H1 (cell line): ENCODE data around the gene DEDD2. TPM values are rescaled to one million over a fixed set of nuclear protein-coding genes. Genes with fewer than 3 reads are reported as not detected.

ENCODE experiments used
- CTCF ChIA-PET: fragments of 300-600 bp; sonication (Branson Sonifier 250); formaldehyde crosslinking; loops from one replicate; lab custom pipeline; 2021; ENCODE audit not compliant: partially characterized antibody; lab: Charles Lee
- POLR2A ChIA-PET: fragments of 300-600 bp; sonication (Branson Sonifier 250); formaldehyde crosslinking; loops from one replicate; lab custom pipeline; 2021; ENCODE audit warnings: inconsistent platforms; ENCODE audit not compliant: partially characterized antibody; lab: Charles Lee
- DNase-seq, 2 experiments: peaks; one replicate each; pipeline versions ENCODE4 v3.0.0 to v3.0.0-alpha.2; 2010 to 2022; ENCODE audit warnings: low spot score in 2 of 2, low read depth in 1 of 2, mixed read lengths in 1 of 2
- FAIRE-seq: peaks from 2 replicates; lab custom pipeline; 2011; peaks lifted over from hg19 to GRCh38; lab: Jason Lieb, UNC
- H2AFZ ChIP-seq: 2 replicates; pipeline ENCODE4 v1.8.1; 2012; ENCODE audit warnings: low read length, inconsistent platforms
- H2AK5ac ChIP-seq: 2 replicates; pipeline ENCODE4 v1.6.1; 2013; ENCODE audit warnings: low read depth, low read length
- H2BK120ac ChIP-seq: replicated peaks from 2 replicates; pipeline ENCODE3; 2013; ENCODE audit warnings: low read depth, low read length, inconsistent platforms
- H2BK12ac ChIP-seq: 2 replicates; pipeline ENCODE4 v1.6.1; 2013; ENCODE audit warnings: low read depth, low read length
- H2BK15ac ChIP-seq: 2 replicates; pipeline ENCODE4 v1.6.1; 2013; ENCODE audit warnings: low read length
- H2BK20ac ChIP-seq: 2 replicates; pipeline ENCODE4 v1.6.1; 2013; ENCODE audit warnings: low read length
- H2BK5ac ChIP-seq: 2 replicates; pipeline ENCODE4 v1.6.1; 2013; ENCODE audit warnings: low read depth, low read length
- H3K14ac ChIP-seq: 2 replicates; pipeline ENCODE4 v1.6.1; 2013; ENCODE audit warnings: inconsistent platforms; ENCODE audit not compliant: insufficient read length
- H3K18ac ChIP-seq: 2 replicates; pipeline ENCODE4 v1.6.1; 2013; ENCODE audit warnings: low read length; ENCODE audit errors: extremely low read depth
- H3K23ac ChIP-seq: 2 replicates; pipeline ENCODE4 v1.6.1; 2013; ENCODE audit warnings: inconsistent platforms; ENCODE audit not compliant: insufficient read length
- H3K23me2 ChIP-seq: 2 replicates; pipeline ENCODE4 v1.6.1; 2013; ENCODE audit warnings: low read depth, low read length
- H3K27ac ChIP-seq: 2 replicates; pipeline ENCODE4 v1.6.1; 2011; ENCODE audit warnings: low read depth, low read length, inconsistent platforms
- H3K27me3 ChIP-seq, 4 experiments: replicated peaks in 1 of 4; 1 replicate in 1 of 4; 2 replicates in 3 of 4; pipeline versions ENCODE4 v1.6.1 to v1.8.1; 2011 to 2013; ENCODE audit warnings: low read length in 3 of 4, mild to moderate bottlenecking in 3 of 4, inconsistent platforms in 2 of 4, mixed read lengths in 2 of 4, moderate library complexity in 1 of 4; ENCODE audit not compliant: control insufficient read depth in 3 of 4, insufficient read depth in 3 of 4; ENCODE audit errors: extremely low read depth in 1 of 4
- H3K36me3 ChIP-seq, 4 experiments: 2 replicates each; pipeline versions ENCODE4 v1.6.1 to v1.8.1; 2011 to 2013; ENCODE audit warnings: mild to moderate bottlenecking in 4 of 4, low read length in 3 of 4, moderate library complexity in 2 of 4, control low read depth in 1 of 4, inconsistent platforms in 1 of 4; ENCODE audit not compliant: insufficient read depth in 4 of 4, control insufficient read depth in 2 of 4
- H3K4ac ChIP-seq: replicated peaks from 2 replicates; pipeline ENCODE3; 2013; ENCODE audit warnings: low read length, low read depth, mixed read lengths, inconsistent platforms; ENCODE audit not compliant: insufficient read length
- H3K4me1 ChIP-seq, 4 experiments: replicated peaks in 1 of 4; 1 replicate in 1 of 4; 2 replicates in 3 of 4; pipeline versions ENCODE4 v1.6.1 to v1.8.1; 2011 to 2013; ENCODE audit warnings: low read length in 3 of 4, inconsistent platforms in 2 of 4, mixed read lengths in 1 of 4; ENCODE audit not compliant: insufficient read depth in 4 of 4, control insufficient read depth in 3 of 4
- H3K4me2 ChIP-seq, 2 experiments: 2 replicates each; pipeline versions ENCODE4 v1.6.1 to v1.8.1; 2011 to 2013; ENCODE audit warnings: low read depth in 2 of 2, low read length in 2 of 2, control low read depth in 1 of 2, inconsistent platforms in 1 of 2, mild to moderate bottlenecking in 1 of 2; ENCODE audit not compliant: insufficient read depth in 1 of 2
- H3K4me3 ChIP-seq, 4 experiments: fragments of 200-600, 300-600 bp in 1 of 4; sonication (generic), shearing (Covaris generic), sonication (Bioruptor Twin) in 1 of 4; 2 replicates each; pipeline versions ENCODE4 v1.5.1 to v1.8.1; 2011 to 2016; ENCODE audit warnings: low read length in 4 of 4, low read depth in 3 of 4, control low read depth in 2 of 4, inconsistent platforms in 2 of 4, mild to moderate bottlenecking in 2 of 4, mixed read lengths in 1 of 4, moderate library complexity in 1 of 4; ENCODE audit not compliant: insufficient read depth in 2 of 4; ENCODE audit errors: extremely low read depth in 1 of 4
- H3K56ac ChIP-seq: replicated peaks from 2 replicates; pipeline ENCODE3; 2013; ENCODE audit warnings: low read depth, mild to moderate bottlenecking, mixed read lengths, low read length, inconsistent platforms; ENCODE audit not compliant: insufficient read length
- H3K79me1 ChIP-seq: 2 replicates; pipeline ENCODE4 v1.6.1; 2013; ENCODE audit warnings: low read depth, low read length, control low read depth
- H3K79me2 ChIP-seq, 2 experiments: 2 replicates each; pipeline versions ENCODE4 v1.6.1 to v1.8.1; 2012 to 2013; ENCODE audit warnings: low read length in 2 of 2, mild to moderate bottlenecking in 2 of 2, inconsistent platforms in 1 of 2; ENCODE audit not compliant: insufficient read depth in 2 of 2, control insufficient read depth in 1 of 2
- H3K9ac ChIP-seq, 4 experiments: replicated peaks in 1 of 4; 1 replicate in 1 of 4; 2 replicates in 3 of 4; pipeline versions ENCODE4 v1.6.1 to v1.8.1; 2011 to 2013; ENCODE audit warnings: low read depth in 3 of 4, low read length in 3 of 4, control low read depth in 2 of 4, mild to moderate bottlenecking in 2 of 4, moderate library complexity in 2 of 4, inconsistent platforms in 1 of 4; ENCODE audit errors: extremely low read depth in 1 of 4
- H3K9me3 ChIP-seq, 2 experiments: 2 replicates each; pipeline versions ENCODE4 v1.6.1 to v1.8.1; 2012 to 2013; ENCODE audit warnings: mild to moderate bottlenecking in 2 of 2, moderate library complexity in 2 of 2, control low read depth in 1 of 2, inconsistent platforms in 1 of 2, low read depth in 1 of 2, low read length in 1 of 2, mixed read lengths in 1 of 2; ENCODE audit not compliant: insufficient read depth in 2 of 2
- H4K20me1 ChIP-seq, 2 experiments: replicated peaks in 1 of 2; 2 replicates each; pipeline versions ENCODE3 to v1.8.1; 2011 to 2013; ENCODE audit warnings: inconsistent platforms in 2 of 2, low read length in 2 of 2, mild to moderate bottlenecking in 1 of 2; ENCODE audit not compliant: insufficient read depth in 2 of 2, control insufficient read depth in 1 of 2
- H4K5ac ChIP-seq: 2 replicates; pipeline ENCODE4 v1.6.1; 2013; ENCODE audit warnings: low read length, low read depth, mixed read lengths, inconsistent platforms; ENCODE audit not compliant: insufficient read length
- H4K8ac ChIP-seq: 2 replicates; pipeline ENCODE4 v1.8.0; 2013; ENCODE audit warnings: mild to moderate bottlenecking, moderate library complexity, low read length, inconsistent platforms; ENCODE audit not compliant: insufficient read depth; ENCODE audit errors: extremely low read depth
- H4K91ac ChIP-seq: replicated peaks from 2 replicates; pipeline ENCODE3; 2013; ENCODE audit warnings: low read length, mixed read lengths, inconsistent platforms; ENCODE audit not compliant: insufficient read length
- ASH2L ChIP-seq: fragments of 200-600, 300-600 bp; sonication (generic); IDR thresholded peaks from one replicate; pipeline ENCODE4 v1.7.1; 2017; ENCODE audit warnings: low read length
- RNF2 ChIP-seq: fragments of 200-900, 300-1000 bp; sonication (generic); IDR thresholded peaks from 2 replicates; pipeline ENCODE4 v1.7.1; 2016; ENCODE audit warnings: borderline replicate concordance, low read depth, mild to moderate bottlenecking, antibody characterized with exemption, low read length; ENCODE audit not compliant: poor library complexity, severe bottlenecking; ENCODE audit errors: missing control alignments
- SIX5 ChIP-seq: IDR thresholded peaks from 2 replicates; pipeline ENCODE4 v1.6.1; 2011; ENCODE audit warnings: mild to moderate bottlenecking, low read depth, low read length
- TAF7 ChIP-seq: optimal IDR thresholded peaks from 2 replicates; pipeline ENCODE3; 2011; ENCODE audit warnings: low read depth, mild to moderate bottlenecking, inconsistent platforms, low read length, moderate library complexity, borderline replicate concordance
- WGBS, 2 experiments: shearing (Covaris generic) in 1 of 2; methylation state at CpG; one replicate each; pipeline versions ENCODE4 v1.1.6 to v1.1.7; 2013 to 2015; ENCODE audit warnings: low lambda C conversion rate in 2 of 2, mixed read lengths in 2 of 2, inconsistent platforms in 1 of 2, low coverage in 1 of 2, missing lambda C conversion rate in 1 of 2; ENCODE audit not compliant: insufficient replicate concordance in 2 of 2, insufficient coverage in 1 of 2, insufficient read length in 1 of 2; ENCODE audit errors: extremely low coverage in 1 of 2, missing lambda C conversion rate in 1 of 2; 5-methylcytosine and 5-hydroxymethylcytosine counted together
- polyA plus RNA-seq, 7 experiments: library from polyadenylated mRNA; depleted of rRNA in 3 of 7; stranded (reverse) in 5 of 7; unstranded in 2 of 7; fragments of >200 nt in 5 of 7; fragments of 200-250 nt in 2 of 7; gene quantifications; 1 replicate in 5 of 7; 2 replicates in 1 of 7; 4 replicates in 1 of 7; pipeline versions ENCODE4 v1.2.1 to v1.2.3, GENCODE V29; 2011 to 2013; ENCODE audit warnings: missing spikeins in 2 of 7, mixed read lengths in 2 of 7
- total RNA-seq: library from RNA; stranded (reverse); fragmentation: NEBNext Ultra II Directional; extraction: Animal tissue kit (Norgen Biotek cat#: 25700); gene quantifications from 2 replicates; pipeline ENCODE4 v1.2.1, GENCODE V29; 2021

Gene DEDD2
- total and polyA plus RNA-seq, 2 of the 8 experiments (the other 6 are each of a cell fraction or from before 2014, with no cell fraction given): 37.8 to 65.0 TPM

DNA sequence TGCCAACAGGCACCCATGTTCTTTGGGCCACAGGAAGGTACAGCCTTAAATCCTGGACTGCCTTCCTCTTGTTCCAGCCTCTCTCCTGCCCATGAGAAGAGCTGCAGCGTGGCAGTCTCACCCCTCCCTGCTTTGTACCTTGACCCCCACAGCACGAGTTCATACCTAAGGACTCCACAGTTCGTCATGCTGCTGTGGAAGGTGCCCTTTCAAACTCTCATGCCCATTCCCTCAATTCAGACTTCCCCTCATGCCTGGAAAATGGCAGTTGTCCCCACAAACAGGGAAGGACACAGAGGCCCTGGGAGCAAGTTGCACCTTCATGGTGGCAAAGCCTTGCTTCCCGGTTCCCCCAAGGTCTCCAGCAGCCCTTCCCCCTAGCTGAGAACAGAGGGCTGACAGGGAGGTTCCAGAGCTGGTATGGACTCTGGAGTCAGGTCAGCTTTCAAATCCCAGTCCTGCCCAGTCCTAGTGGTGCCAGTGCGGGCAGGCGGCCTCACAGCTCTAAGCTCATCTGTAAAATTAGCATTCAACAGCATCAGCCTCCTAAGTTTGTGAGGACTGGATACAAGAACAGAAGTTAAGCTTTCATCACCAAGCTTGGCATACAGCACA lies 16.3 kb upstream of the DEDD2 start:
- H3K9ac ChIP-seq: no peak overlapping the region
- no peak overlapping the region for H2BK5ac ChIP-seq
- CTCF ChIA-PET: interaction anchor here (0.9 to 1.7 kb wide), 7 partner anchors 9 to 125 kb away, joined by 3 to 6 read pairs (median 4); partner anchors contain the start of gene ZNF526

More for the DNA sequence above, 16.3 kb upstream of the DEDD2 start:
- Histone ChIP-seq H4K20me1 (peaks cover 13 to 30% of the 10 kb centered on the region in 2 experiments), H2BK12ac (no peak overlapping the region), H2AFZ (no peak overlapping the region), H2BK15ac (no peak overlapping the region), H3K9me3 (no peaks in the 10 kb centered on the region), H3K23me2 (no peaks in the 10 kb centered on the region), H2AK5ac (no peak overlapping the region), H3K79me1 (peaks cover 2% of the 10 kb centered on the region), H3K4ac (no peak overlapping the region), H3K56ac (no peak overlapping the region), H4K8ac (no peak overlapping the region), H4K5ac (no peak overlapping the region), H2BK20ac (no peak overlapping the region), H3K18ac (no peak overlapping the region), H3K4me3 (no peak overlapping the region), H3K4me1 (no peaks in the 10 kb centered on the region), H3K79me2 (no peaks in the 10 kb centered on the region), H4K91ac (no peak overlapping the region), H3K4me2 (no peak overlapping the region), H3K27ac (no peak overlapping the region), H3K27me3 (no peaks in the 10 kb centered on the region), H3K36me3 (peaks cover 8 to 57% (median 34%) of the 10 kb centered on the region in 4 experiments; a peak in 6 of 8 replicates), H3K14ac (no peak overlapping the region), H2BK120ac (no peak overlapping the region), H3K23ac (no peak overlapping the region)
- 95% methylated on average over 6 of the region's 6 CpGs; no CpG with 5 or more reads in 1 of the 2 experiments for WGBS, 2 experiments
- no peak for DNase-seq
- no peak for TF ChIP-seq SIX5
- TF ChIP-seq RNF2: no peak
- no peak for TF ChIP-seq ASH2L
- TF ChIP-seq TAF7: no peak
- FAIRE-seq: no peak
- POLR2A ChIA-PET: interaction anchor here (0.5 to 4.5 kb wide), 7 partner anchors 7 to 416 kb away, joined by 3 to 21 read pairs (median 7); partner anchors contain the start of genes DEDD2 and ZNF526
